HepG2 (cell line): ENCODE data around the gene TBC1D16. TPM values are rescaled to one million over a fixed set of nuclear protein-coding genes. Genes with fewer than 3 reads are reported as not detected.

Source experiments
- BRD4 ChIP-seq: sonication (generic); formaldehyde crosslinking; IDR thresholded peaks from 2 replicates; pipeline ENCODE4 v1.4.0; 2020; ENCODE audit warnings: missing genetic modification reagents
- CBFB ChIP-seq: sonication (generic); formaldehyde crosslinking; IDR thresholded peaks from 2 replicates; pipeline ENCODE4 v1.4.0; 2020; ENCODE audit warnings: missing genetic modification reagents
- CC2D1A ChIP-seq: sonication (generic); formaldehyde crosslinking; IDR thresholded peaks from 2 replicates; pipeline ENCODE4 v1.8.1; 2023; ENCODE audit warnings: mild to moderate bottlenecking, missing genetic modification reagents
- ETV5 ChIP-seq: IDR thresholded peaks from 2 replicates; pipeline ENCODE4 v1.6.1; 2018; ENCODE audit warnings: missing biosample characterization, missing genetic modification reagents, inconsistent platforms, borderline replicate concordance
- HNF4G ChIP-seq, 2 experiments: sonication (generic) in 1 of 2; formaldehyde crosslinking in 1 of 2; IDR thresholded peaks; 2 replicates each; pipeline versions ENCODE4 v1.4.0 to v1.6.1; 2011 to 2020; ENCODE audit warnings: borderline replicate concordance in 2 of 2, low read depth in 2 of 2, mild to moderate bottlenecking in 2 of 2, low read length in 1 of 2, missing genetic modification reagents in 1 of 2, moderate library complexity in 1 of 2
- IKZF1 ChIP-seq: fragments of 450-650 bp; IDR thresholded peaks from 2 replicates; pipeline ENCODE4 v1.7.1; 2016
- JUN ChIP-seq: sonication (generic); formaldehyde crosslinking; IDR thresholded peaks from 2 replicates; pipeline ENCODE4 v1.4.0; 2020; ENCODE audit warnings: mild to moderate bottlenecking, missing genetic modification reagents
- MED1 ChIP-seq: sonication (generic); formaldehyde crosslinking; IDR thresholded peaks from 2 replicates; pipeline ENCODE4 v1.4.0; 2020; ENCODE audit warnings: missing genetic modification reagents
- MED13 ChIP-seq: sonication (generic); formaldehyde crosslinking; IDR thresholded peaks from 2 replicates; pipeline ENCODE4 v1.5.0; 2020; ENCODE audit warnings: missing genetic modification reagents
- MXI1 ChIP-seq: IDR thresholded peaks from 3 replicates; pipeline ENCODE4 v1.6.1; 2012; ENCODE audit warnings: low read depth, low read length, inconsistent platforms, borderline replicate concordance
- PREB ChIP-seq: sonication (generic); formaldehyde crosslinking; IDR thresholded peaks from 2 replicates; pipeline ENCODE4 v1.4.0; 2020; ENCODE audit warnings: missing genetic modification reagents
- RFX1 ChIP-seq: fragments of 450-650 bp; IDR thresholded peaks from 2 replicates; pipeline ENCODE4 v1.6.1; 2017
- SYNCRIP ChIP-seq: fragments of 200-400 bp; formaldehyde crosslinking; IDR thresholded peaks from 2 replicates; pipeline ENCODE4 v1.6.1; 2018; ENCODE audit warnings: mild to moderate bottlenecking, low read depth, low read length; ENCODE audit not compliant: insufficient read depth
- TAF15 ChIP-seq: fragments of 200-400 bp; formaldehyde crosslinking; IDR thresholded peaks from one replicate; pipeline ENCODE4 v1.6.1; 2018; ENCODE audit warnings: mild to moderate bottlenecking, low read depth, low read length; ENCODE audit not compliant: poor library complexity, severe bottlenecking
- TCF7 ChIP-seq: sonication (generic); IDR thresholded peaks from 2 replicates; pipeline ENCODE4 v1.6.1; 2016; ENCODE audit warnings: antibody characterized with exemption, low read depth
- ZBTB3 ChIP-seq: sonication (generic); formaldehyde crosslinking; IDR thresholded peaks from 2 replicates; pipeline ENCODE4 v1.4.0; 2020; ENCODE audit warnings: low read depth, mild to moderate bottlenecking, moderate library complexity, missing genetic modification reagents, borderline replicate concordance
- ZBTB7B ChIP-seq: sonication (generic); formaldehyde crosslinking; IDR thresholded peaks from 2 replicates; pipeline ENCODE4 v1.4.0; 2020; ENCODE audit warnings: missing genetic modification reagents
- ZFP41 ChIP-seq: sonication (generic); formaldehyde crosslinking; IDR thresholded peaks from 2 replicates; pipeline ENCODE4 v1.4.0; 2020; ENCODE audit warnings: mild to moderate bottlenecking, missing genetic modification reagents, borderline replicate concordance
- ZFP90 ChIP-seq: sonication (generic); formaldehyde crosslinking; IDR thresholded peaks from 2 replicates; pipeline ENCODE4 v1.8.0; 2022; ENCODE audit warnings: missing genetic modification reagents, mild to moderate bottlenecking, inconsistent platforms, borderline replicate concordance
- ZMYM4 ChIP-seq: sonication (generic); formaldehyde crosslinking; IDR thresholded peaks from 2 replicates; pipeline ENCODE4 v1.8.1; 2023; ENCODE audit warnings: mild to moderate bottlenecking, missing genetic modification reagents
- ZNF101 ChIP-seq: sonication (generic); formaldehyde crosslinking; IDR thresholded peaks from 2 replicates; pipeline ENCODE4 v1.4.0; 2020; ENCODE audit warnings: mild to moderate bottlenecking, low read depth, missing genetic modification reagents, borderline replicate concordance
- ZNF235 ChIP-seq: sonication (generic); formaldehyde crosslinking; IDR thresholded peaks from 2 replicates; pipeline ENCODE4 v1.8.1; 2023; ENCODE audit warnings: mild to moderate bottlenecking, missing genetic modification reagents, borderline replicate concordance
- ZNF274 ChIP-seq: sonication (generic); formaldehyde crosslinking; IDR thresholded peaks from 2 replicates; pipeline ENCODE4 v1.5.1; 2020; ENCODE audit warnings: mild to moderate bottlenecking, missing genetic modification reagents
- ZNF329 ChIP-seq: sonication (generic); formaldehyde crosslinking; IDR thresholded peaks from 2 replicates; pipeline ENCODE4 v1.9.0; 2021; ENCODE audit warnings: low read depth, mild to moderate bottlenecking, missing genetic modification reagents
- ZNF337 ChIP-seq: sonication (generic); formaldehyde crosslinking; IDR thresholded peaks from 2 replicates; pipeline ENCODE4 v1.5.1; 2020; ENCODE audit warnings: missing genetic modification reagents, low read depth, mild to moderate bottlenecking, borderline replicate concordance
- ZNF383 ChIP-seq: sonication (generic); formaldehyde crosslinking; IDR thresholded peaks from 2 replicates; pipeline ENCODE4 v1.4.0; 2020; ENCODE audit warnings: missing genetic modification reagents, mild to moderate bottlenecking, borderline replicate concordance
- ZNF501 ChIP-seq: sonication (generic); formaldehyde crosslinking; IDR thresholded peaks from 2 replicates; pipeline ENCODE4 v1.5.1; 2020; ENCODE audit warnings: mild to moderate bottlenecking, moderate library complexity, missing genetic modification reagents
- ZNF720 ChIP-seq: sonication (generic); formaldehyde crosslinking; IDR thresholded peaks from 2 replicates; pipeline ENCODE4 v1.4.0; 2020; ENCODE audit warnings: missing genetic modification reagents
- polyA plus RNA-seq, 8 experiments: library from polyadenylated mRNA; depleted of rRNA in 3 of 8; stranded (reverse) in 7 of 8; unstranded in 1 of 8; fragments of >200 nt; fragmentation: Illumina TruSeq in 4 of 8; extraction: Trizol in 4 of 8; gene quantifications; 2 replicates each; pipeline versions ENCODE4 v1.2.1 to v1.2.3, GENCODE V29; 2011 to 2016; ENCODE audit warnings: low read depth in 4 of 8, missing spikeins in 1 of 8, mixed read lengths in 1 of 8; ENCODE audit not compliant: insufficient read depth in 1 of 8
- total RNA-seq, 5 experiments: library from RNA; depleted of rRNA; stranded (reverse); fragments of >200 nt; fragmentation: Illumina TruSeq; extraction: Trizol; gene quantifications; 2 replicates each; pipeline ENCODE4 v1.2.3, GENCODE V29; 2016; ENCODE audit warnings: low read depth in 1 of 5
- TF ChIP-seq, protein P1 (sequence below): sonication (generic); formaldehyde crosslinking; IDR thresholded peaks from 2 replicates; pipeline ENCODE4 v1.9.0; 2021; ENCODE audit warnings: missing genetic modification reagents, mild to moderate bottlenecking, borderline replicate concordance
- TF ChIP-seq, protein P2 (sequence below): sonication (generic); formaldehyde crosslinking; IDR thresholded peaks from 2 replicates; pipeline ENCODE4 v1.4.0; 2020; ENCODE audit warnings: missing genetic modification reagents

Gene TBC1D16
- total and polyA plus RNA-seq, 2 of the 13 experiments (the other 11 are each of a cell fraction or from before 2014, with no cell fraction given), result 14.9 to 24.9 TPM

DNA sequence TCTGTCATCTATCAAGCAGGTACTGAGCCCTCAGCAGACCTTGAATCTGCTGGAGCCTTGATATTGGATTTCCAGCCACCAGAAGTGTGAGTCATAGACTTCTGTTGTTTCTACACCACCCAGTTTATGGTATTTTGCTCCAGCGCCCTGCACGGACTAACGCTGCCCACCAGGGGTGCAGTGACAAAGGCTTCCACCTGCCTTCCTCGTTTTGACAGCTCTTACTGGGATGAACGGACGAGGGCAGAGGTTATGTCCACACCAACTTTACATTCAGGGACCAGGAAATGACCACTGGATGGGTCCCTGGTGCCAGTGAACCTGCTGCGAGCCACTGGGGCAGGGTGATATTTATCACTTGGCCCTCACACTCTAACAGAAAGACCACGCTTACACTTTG lies 129.8 kb downstream of the TBC1D16 start (continued):
- TF ChIP-seq IKZF1, result no peak
- TF ChIP-seq ZNF720 (CRISPR knock-in tag), result no peak
- peak; percentile 35; the same call in 1 of the 2 replicates for TF ChIP-seq ZMYM4 (CRISPR knock-in tag)
- TF ChIP-seq HNF4G (IDR thresholded peaks at IDR 0.05; ENCODE audit: borderline replicate concordance, low read depth, low read length), result no peak
- TF ChIP-seq HNF4G (CRISPR knock-in tag; IDR thresholded peaks at IDR 0.05; ENCODE audit: borderline replicate concordance, low read depth), result peak; percentile 66; the same call in 1 of the 2 replicates
- no peak for TF ChIP-seq MED13 (CRISPR knock-in tag)
- peak; percentile 88 for TF ChIP-seq JUN (CRISPR knock-in tag)
- TF ChIP-seq ZNF274, result peak; percentile 52; the same call in 1 of the 2 replicates
- peak; percentile 85 for TF ChIP-seq ZFP90 (CRISPR knock-in tag)
- 0 out of 2 replicates have a peak, but pooled peaks have one; percentile 58 for TF ChIP-seq CBFB (CRISPR knock-in tag)
- no peak for TF ChIP-seq RFX1
- TF ChIP-seq ZNF337, result no peak
- TF ChIP-seq MXI1, result peak; percentile 91; the same call in 2 of the 3 replicates
- TF ChIP-seq, protein P1, sequence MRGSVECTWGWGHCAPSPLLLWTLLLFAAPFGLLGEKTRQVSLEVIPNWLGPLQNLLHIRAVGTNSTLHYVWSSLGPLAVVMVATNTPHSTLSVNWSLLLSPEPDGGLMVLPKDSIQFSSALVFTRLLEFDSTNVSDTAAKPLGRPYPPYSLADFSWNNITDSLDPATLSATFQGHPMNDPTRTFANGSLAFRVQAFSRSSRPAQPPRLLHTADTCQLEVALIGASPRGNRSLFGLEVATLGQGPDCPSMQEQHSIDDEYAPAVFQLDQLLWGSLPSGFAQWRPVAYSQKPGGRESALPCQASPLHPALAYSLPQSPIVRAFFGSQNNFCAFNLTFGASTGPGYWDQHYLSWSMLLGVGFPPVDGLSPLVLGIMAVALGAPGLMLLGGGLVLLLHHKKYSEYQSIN (CRISPR knock-in tag), result no peak
- TF ChIP-seq, protein P2, sequence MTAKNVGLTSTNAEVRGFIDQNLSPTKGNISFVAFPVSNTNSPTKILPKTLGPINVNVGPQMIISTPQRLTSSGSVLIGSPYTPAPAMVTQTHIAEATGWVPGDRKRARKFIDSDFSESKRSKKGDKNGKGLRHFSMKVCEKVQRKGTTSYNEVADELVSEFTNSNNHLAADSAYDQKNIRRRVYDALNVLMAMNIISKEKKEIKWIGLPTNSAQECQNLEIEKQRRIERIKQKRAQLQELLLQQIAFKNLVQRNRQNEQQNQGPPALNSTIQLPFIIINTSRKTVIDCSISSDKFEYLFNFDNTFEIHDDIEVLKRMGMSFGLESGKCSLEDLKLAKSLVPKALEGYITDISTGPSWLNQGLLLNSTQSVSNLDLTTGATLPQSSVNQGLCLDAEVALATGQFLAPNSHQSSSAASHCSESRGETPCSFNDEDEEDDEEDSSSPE (CRISPR knock-in tag), result peak; percentile 43; the same call in 1 of the 2 replicates
- TF ChIP-seq BRD4 (CRISPR knock-in tag), result no peak
- TF ChIP-seq ZFP41 (CRISPR knock-in tag), result no peak
- TF ChIP-seq ETV5, result peak; percentile 72; the same call in 1 of the 2 replicates
- TF ChIP-seq PREB, result no peak
- peak; percentile 93 for TF ChIP-seq MED1 (CRISPR knock-in tag)
- peak; percentile 33; the same call in 1 of the 2 replicates for TF ChIP-seq ZNF501 (CRISPR knock-in tag)
- TF ChIP-seq ZNF383 (CRISPR knock-in tag), result no peak
- TF ChIP-seq ZNF101 (CRISPR knock-in tag), result no peak
- TF ChIP-seq ZNF235 (CRISPR knock-in tag), result no peak
- TF ChIP-seq SYNCRIP, result no peak
- no peak for TF ChIP-seq CC2D1A
- no peak for TF ChIP-seq ZNF329 (CRISPR knock-in tag)
- peak; percentile 72; the same call in 1 of the 2 replicates for TF ChIP-seq ZBTB3 (CRISPR knock-in tag)
- TF ChIP-seq TAF15, result no peak
- no peak; the same call in 1 of the 2 replicates for TF ChIP-seq ZBTB7B (CRISPR knock-in tag)
- peak; percentile 29; the same call in 1 of the 2 replicates for TF ChIP-seq TCF7
